GM18868 (cell line): ENCODE data around the gene ATP8B3.

ENCODE experiments used
- ATAC-seq: cut with Tn5 transposase; IDR thresholded peaks from one replicate; pipeline ENCODE4 v1.9.1; 2021; ENCODE audit warnings: mild to moderate bottlenecking, moderate library complexity; ENCODE audit not compliant: unreplicated experiment

The ATP8B3 gene

GRCh38 chr19:1851654-1852580 is 39.8 kb upstream of the ATP8B3 start:
- ATAC-seq = no peak

GRCh38 chr19:1850809-1851653 is 39.0 kb upstream of the ATP8B3 start:
- no peak for ATAC-seq

DNA sequence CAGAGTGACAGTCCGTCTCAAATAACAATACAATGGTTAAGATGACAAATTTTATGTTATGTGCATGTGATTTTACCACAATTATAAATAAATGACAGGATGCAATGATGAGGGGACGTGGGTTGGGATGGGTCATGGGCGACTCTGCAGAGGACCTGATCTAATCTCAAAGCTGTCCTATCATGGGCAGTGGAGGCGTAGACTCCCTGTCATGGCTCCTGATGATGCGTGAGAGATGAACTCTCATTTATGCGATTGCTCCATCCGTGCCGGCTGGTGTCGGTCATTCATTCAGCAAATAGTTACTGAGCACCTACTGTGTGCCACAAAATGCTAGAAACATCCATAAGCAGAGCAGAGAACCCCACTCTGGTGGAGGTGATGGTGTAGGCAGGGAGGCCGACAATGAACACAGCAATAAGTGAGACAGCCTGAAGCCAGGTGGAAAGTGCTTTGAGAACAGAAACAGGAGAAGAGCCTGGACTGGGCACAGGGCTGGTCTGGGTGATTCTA is 37.9 kb upstream of the ATP8B3 start:
- no peak for ATAC-seq

- no peak for ATAC-seq
Observed at GRCh38 chr19:1849132-1849474, 37.0 kb upstream of the ATP8B3 start.

DNA sequence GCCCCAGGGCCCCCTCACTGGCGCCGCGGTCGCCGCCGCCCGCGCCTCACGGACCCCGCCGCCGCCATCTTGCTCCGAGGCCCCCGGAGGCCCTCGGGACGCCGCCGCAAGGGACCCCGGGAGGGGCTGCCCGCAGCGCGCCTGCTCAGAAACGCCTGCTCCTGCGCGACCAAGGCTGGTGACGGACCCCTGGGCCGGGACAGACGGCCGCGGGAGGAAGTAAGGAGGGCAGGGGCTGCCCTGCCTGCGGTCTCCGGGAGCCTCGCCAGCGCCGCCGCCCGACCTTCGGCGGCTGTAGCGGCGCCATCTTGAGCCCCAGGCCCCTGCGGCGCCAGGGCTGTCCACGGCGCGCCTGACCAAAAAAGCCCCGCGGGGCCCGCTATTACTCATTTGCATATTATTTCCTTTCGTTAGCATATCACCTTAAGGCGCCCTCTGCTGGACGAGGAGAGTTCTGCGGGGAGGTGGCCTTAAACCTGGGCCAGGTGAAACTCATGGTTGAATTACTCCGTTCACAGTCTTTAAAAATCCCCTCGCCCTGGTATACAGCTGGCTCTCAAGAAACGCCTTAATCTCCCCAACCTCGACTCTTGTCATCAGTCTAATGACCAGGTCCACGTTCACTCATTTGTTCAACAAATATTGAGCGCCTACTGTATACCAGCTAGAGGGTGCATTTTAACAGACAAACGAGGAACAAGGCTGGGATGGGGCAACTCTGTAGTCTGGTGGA is 36.5 kb upstream of the ATP8B3 start, which contains the start of gene REXO1:
TSS of gene REXO1 (minus strand) at position 85 of the 733 bp plus-strand sequence. CDS start 125 bp downstream, outside the sequence.
- ATAC-seq = peak; percentile 68

- ATAC-seq = peak; percentile 26
Observed at GRCh38 chr19:1847684-1848398, 35.8 kb upstream of the ATP8B3 start.

DNA sequence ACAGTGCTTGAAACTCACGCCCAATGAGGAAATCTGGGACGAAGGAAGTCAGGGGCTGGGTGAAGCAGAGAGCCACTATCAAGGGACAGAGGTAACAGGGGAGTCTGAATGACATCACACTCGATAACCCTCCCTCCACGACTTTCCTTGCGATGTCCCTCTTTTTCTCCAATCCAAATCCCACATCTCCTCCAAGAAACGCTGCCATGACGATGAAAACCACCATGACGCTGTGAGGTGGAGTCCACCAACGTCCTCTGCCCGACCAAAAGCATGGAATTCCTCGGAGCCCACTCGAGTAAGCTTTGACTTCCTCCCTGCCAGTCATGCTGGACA is 35.2 kb upstream of the ATP8B3 start:
- no peak for ATAC-seq

- ATAC-seq = no peak
Observed at GRCh38 chr19:1846517-1847204, 34.6 kb upstream of the ATP8B3 start.

DNA sequence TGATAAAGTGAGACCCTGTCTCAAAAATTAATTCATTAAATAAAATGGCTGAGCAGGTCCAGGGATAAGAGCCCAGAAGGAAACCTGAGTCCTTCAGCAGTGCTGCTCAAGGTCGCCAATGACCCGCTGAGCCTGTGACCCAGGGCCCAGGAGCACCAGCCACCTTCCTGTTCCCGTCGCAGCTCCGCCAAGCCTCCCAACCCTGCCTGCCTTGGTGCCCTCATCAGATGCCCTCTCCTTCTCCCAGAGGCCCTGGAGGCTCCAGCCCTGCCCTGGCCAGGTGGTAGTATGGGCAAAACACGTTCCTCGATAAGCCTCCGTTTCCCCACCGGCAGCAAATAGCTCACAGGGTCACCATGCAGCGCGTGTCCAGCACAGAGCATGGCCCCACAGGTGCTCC is 33.6 kb upstream of the ATP8B3 start:
- ATAC-seq = no peak

- ATAC-seq = no peak
Observed at GRCh38 chr19:1845125-1845515, 33.0 kb upstream of the ATP8B3 start.

DNA sequence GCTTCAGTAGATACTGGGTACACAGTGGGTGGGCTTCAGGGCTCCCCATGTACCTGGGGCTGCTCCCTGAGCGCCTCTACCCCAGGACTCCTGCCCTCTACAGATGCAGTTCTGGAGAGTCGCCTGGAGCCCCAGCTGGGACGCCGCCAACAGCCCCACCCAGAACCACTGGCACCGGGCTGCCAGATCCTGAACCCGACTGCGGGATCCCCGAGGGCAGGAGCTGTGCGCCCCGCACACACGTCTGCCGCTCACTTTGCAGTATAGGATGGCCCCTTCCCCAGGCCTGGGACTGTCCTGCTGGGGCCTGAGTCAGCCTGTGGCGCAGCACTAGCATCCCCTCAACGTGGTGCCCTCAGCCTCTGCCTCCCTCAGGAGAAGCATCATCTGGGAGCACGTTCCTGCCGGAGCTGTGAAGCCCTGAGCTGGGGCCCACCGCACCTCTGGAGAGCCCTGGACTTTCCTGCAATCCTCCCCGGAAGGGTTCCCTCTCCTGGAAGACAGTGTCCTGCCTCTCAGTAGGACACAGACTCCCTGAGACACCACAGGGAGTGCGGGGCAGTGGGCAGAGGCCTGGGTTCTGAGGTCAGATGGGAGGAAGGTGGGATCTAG is 32.5 kb upstream of the ATP8B3 start:
- ATAC-seq = no peak

DNA sequence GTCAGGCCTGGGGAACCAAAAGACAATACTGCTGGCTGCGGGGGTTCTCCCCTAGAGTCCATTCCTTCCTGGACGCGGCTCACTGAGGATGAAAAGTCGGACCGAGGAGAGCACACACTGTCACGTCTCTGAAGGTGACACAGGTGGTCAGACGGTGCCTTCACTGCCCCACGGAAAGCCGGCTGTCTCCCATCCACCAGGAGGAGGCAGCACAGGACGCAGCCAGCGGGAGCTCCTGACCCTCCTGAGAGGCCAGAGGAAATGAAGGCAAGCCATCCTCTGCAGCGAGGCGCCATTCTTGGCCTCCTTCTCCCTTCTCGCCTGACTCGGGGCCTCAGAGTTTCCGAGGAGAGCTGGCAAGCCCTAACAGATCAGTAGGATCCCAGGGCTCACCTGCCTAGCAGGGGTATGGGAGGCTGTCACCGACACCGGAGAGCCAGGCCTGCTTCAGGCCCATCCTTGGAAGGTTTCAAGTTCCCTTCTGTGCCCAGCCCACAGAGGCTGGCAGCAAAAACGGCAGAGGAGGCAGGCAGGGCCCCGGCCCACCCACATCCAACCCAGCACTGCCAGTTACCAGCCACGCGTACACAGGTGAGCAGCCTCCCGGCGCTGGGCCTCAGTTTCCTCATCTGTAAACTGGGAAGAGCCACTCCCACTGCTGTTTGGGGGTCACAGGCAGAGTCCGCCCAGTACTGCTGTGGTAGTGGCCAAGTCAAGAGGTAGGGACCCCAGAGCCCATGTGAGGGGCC is 31.7 kb upstream of the ATP8B3 start:
- ATAC-seq = no peak

- no peak for ATAC-seq
Observed at GRCh38 chr19:1843116-1843515, 31.0 kb upstream of the ATP8B3 start.

- ATAC-seq = no peak
Observed at GRCh38 chr19:1841209-1841924, 29.3 kb upstream of the ATP8B3 start.

- ATAC-seq = no peak
Observed at GRCh38 chr19:1840541-1841115, 28.6 kb upstream of the ATP8B3 start.

DNA sequence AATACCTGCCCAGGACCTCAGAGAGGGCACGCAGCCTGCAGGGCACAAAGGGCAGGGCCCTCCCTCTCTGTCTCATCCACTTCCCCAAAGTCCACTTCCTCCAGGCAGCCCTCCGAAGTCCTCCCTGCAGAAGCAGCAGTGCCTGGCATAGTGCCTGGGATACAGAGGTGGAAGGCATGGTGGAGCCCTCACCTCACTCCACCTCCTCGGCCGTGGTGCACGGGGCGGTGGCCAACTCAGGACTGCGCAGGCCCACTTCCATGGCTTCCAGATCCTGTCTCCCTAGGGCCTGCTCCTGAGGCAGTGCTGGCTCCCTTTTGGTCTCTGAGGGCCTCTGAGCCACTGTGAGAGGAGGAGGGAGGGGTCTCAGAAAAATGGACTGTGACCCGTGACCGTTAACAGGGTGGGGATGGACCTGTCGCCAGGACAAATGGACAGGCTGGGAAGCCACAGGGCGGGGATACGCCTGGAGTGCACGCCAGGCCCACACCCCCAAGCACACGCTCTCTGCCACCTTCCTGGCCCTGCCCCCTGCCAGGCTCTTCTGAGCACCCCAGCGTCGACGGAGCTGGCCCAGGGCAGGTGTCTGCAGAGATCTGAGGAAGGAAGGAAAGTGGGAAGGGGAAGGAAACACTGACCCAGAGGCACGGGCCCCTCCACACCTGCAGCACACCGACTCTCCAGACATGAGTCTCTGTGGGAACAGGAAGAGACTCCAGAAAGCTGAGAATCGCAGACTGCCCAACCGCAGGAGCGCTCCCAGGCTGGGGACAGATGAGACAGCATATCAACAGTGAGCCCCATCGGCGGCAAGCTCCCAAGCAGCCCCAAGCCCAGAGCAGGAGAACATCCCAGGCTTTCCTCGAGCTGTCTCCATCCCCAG is 27.8 kb upstream of the ATP8B3 start:
- ATAC-seq = no peak

DNA sequence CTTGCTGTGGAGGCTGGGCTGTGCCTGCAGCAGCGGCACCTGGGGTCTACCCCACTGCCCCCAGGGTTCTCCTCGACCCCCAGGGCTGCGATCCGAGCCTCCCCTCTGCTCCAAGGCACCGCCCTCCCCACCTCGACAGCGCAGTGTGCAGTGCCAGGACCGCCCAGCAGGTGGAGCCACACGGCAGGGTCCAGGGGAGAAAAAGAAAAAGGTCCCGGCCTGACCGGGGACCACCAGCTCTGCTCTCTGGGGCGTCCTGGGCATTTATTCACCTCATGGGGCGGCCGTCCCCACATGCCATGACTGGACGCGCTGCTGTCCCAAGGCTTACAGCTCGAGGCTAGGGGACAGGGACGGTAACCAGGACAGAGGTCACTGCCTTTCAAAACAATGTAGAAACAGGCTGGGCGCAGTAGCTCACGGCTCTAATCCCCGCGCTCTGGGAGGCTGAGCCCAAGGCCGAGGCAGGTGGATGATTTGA is 25.6 kb upstream of the ATP8B3 start:
- no peak for ATAC-seq
